ENCODE data around the gene TTLL11.

- TF ChIP-seq EZH2 (IDR thresholded peaks at IDR 0.05; ENCODE audit: low read length, unreplicated experiment) (no peak), CTCF (conservative IDR thresholded peaks at IDR 0.05; ENCODE audit: low read depth, low read length) (no peak)
These were observed 41.9 kb upstream of the TTLL11 start for GRCh38 chr9:122134822-122135528.
